Stimulated activated naive B cell treated with anti-CD40 and anti-IgM and Interleukin-4, amounts not matched to agents 10 μg/mL and 1 μg/mL and 100 μg/mL, for 72 hours (primary cell): ENCODE results near the gene CNTNAP1.
"Not testable (repeated sequence)": the region's sequence is repeated elsewhere in the genome, so short reads cannot be mapped to it uniquely, and the experiment has no call there.

Experiments used
- ATAC-seq, 2 donors: fragments of 150-1000 bp; cut with Tn5 transposase; replicated peaks; 2 replicates each; pipeline ENCODE4 v1.10.0; 2021; ENCODE audit warnings: moderate library complexity in 1 of 2
- DNase-seq: peaks from one replicate; pipeline ENCODE4 v3.0.0; 2021
- H3K27ac Mint-ChIP-seq: one replicate; pipeline ENCODE4 v1.8.0; 2022; ENCODE audit warnings: mild to moderate bottlenecking, mixed read lengths
- H3K27me3 Mint-ChIP-seq, 2 donors: one replicate each; pipeline ENCODE4 v1.8.0; 2022; ENCODE audit warnings: mixed read lengths in 2 of 2
- H3K36me3 Mint-ChIP-seq, 2 donors: one replicate each; pipeline ENCODE4 v1.8.0; 2022; ENCODE audit warnings: mixed read lengths in 2 of 2, mild to moderate bottlenecking in 1 of 2
- H3K4me1 Mint-ChIP-seq, 2 donors: one replicate each; pipeline ENCODE4 v1.8.0; 2022; ENCODE audit warnings: mixed read lengths in 2 of 2, mild to moderate bottlenecking in 1 of 2
- H3K4me3 Mint-ChIP-seq, 2 donors: one replicate each; pipeline ENCODE4 v1.8.0; 2022; ENCODE audit warnings: mild to moderate bottlenecking in 2 of 2, mixed read lengths in 2 of 2, moderate library complexity in 1 of 2
- H3K9me3 Mint-ChIP-seq, 2 donors: one replicate each; pipeline ENCODE4 v1.8.0; 2022; ENCODE audit warnings: mixed read lengths in 2 of 2, mild to moderate bottlenecking in 1 of 2

The CNTNAP1 gene

DNA sequence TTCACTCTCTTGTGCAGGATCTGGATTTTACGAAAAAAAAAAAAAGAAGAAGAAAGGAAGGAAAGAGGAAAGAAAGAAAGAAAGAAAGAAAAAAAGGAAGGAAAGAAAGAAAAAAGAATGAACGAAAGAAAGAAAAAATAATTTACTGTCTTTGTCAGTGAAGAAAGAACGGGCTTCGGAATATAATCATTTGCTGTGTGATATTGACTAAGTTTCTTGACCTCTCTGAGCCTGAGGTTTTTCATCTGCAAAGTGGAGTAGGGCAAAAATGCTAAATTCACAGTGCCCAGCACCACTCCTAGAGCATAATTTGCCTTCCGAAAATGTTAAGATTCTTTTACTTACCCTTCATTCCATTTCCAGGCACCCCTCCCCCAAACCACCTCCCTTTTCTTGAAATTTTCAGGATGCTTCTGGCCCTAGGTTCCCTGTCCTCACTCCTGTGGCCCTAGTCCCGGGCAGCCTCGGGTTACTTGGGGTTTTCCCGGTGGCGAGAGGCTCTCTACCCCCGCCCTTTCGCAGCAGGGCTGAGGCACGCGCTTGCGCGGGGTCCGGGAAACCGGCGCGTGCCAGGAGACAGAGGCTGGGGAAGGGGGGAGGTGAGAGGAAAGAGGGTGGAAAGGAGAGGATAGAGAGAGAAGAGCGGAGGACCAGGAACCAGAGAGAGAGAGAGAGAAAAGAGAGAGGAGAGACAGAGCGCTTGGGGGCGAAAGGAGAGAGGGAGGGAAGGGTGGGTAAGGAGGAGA, at the start of gene CNTNAP1:
TSS of gene CNTNAP1 (plus strand) at position 556 of the 746 bp plus-strand sequence. CDS start 299 bp downstream, outside the sequence.
- peak within 1 kb of the TSS; percentile 69 for H3K27ac Mint-ChIP-seq
- no peak for ATAC-seq
- H3K27me3 Mint-ChIP-seq = peaks cover 34 to 48% of the 10 kb centered on the region in 2 donors
- DNase-seq = no peak
- peak within 1 kb of the TSS; percentile 82 to 94 for H3K4me3 Mint-ChIP-seq
- H3K4me1 Mint-ChIP-seq = peaks cover 42 to 67% of the 10 kb centered on the region in 2 donors
- peaks cover 4 to 17% of the 10 kb centered on the region in 2 donors for H3K36me3 Mint-ChIP-seq
- peaks cover 0 to 2% of the 10 kb centered on the region in 2 donors for H3K9me3 Mint-ChIP-seq

GRCh38 chr17:42632949-42633444, 49.3 kb upstream of the CNTNAP1 start:
- Mint-ChIP-seq H3K4me1 (no peaks in the 10 kb centered on the region), H3K9me3 (no peaks in the 10 kb centered on the region), H3K27me3 (peaks cover 0 to 4% of the 10 kb centered on the region in 2 donors), H3K4me3 (no peak overlapping the region), H3K27ac (no peak overlapping the region), H3K36me3 (no peaks in the 10 kb centered on the region)
- no peak for DNase-seq
- no peak for ATAC-seq

DNA sequence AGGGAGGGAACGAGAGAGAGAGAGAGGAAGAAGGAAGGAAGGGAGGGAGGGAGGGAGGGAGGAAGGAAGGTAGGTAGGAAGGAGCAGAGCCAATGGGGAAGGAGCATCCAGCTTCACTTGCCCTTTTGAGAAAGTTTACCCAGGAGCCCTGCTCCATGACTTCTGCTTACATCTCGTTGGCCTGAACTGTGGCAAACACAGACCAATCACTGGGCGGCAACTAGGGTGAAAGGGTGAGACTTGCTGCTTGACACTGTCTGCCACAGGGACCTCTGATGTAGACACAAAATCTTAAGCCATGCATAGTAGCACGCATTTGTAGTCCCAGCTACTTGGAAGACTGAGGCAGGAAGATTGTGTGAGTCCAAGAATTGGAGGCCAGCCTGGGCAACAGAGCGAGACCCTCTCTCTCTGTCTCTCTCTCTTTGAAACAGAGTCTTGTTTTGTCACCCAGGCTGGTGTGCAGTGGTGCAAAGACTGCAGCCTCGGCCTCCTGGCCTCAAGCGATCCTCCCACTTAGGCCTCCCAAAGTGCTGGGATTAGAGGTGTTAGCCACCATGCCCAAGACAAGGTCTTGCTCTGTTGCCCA, 42.7 kb upstream of the CNTNAP1 start:
- DNase-seq (no peak), ATAC-seq (no peak)
- Mint-ChIP-seq H3K27ac (no peak overlapping the region), H3K9me3 (no peaks in the 10 kb centered on the region), H3K36me3 (no peaks in the 10 kb centered on the region), H3K4me3 (no peak overlapping the region), H3K27me3 (peaks cover 13 to 16% of the 10 kb centered on the region in 2 donors), H3K4me1 (no peaks in the 10 kb centered on the region)

DNA sequence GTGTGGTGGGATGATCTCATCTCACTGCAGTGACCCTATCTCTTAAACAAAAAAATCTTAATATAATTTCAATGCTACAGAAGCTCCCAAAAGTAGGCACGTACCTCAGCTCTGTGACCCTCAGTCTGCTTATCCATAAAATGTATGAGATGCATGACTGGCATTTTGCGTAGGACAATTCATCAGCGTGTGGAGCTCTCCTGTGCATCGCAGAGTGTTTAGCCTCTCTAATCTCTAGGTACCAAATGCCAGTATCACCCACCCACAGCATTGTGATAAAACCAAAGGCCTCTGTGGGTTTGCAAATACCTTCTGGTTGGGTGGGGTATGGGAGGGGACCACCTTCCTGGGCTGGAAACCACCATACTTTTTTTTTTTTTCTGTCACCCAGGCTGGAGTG, 42.2 kb upstream of the CNTNAP1 start:
- Mint-ChIP-seq H3K4me1 (no peaks in the 10 kb centered on the region), H3K36me3 (no peaks in the 10 kb centered on the region), H3K27ac (no peak overlapping the region), H3K9me3 (no peaks in the 10 kb centered on the region), H3K4me3 (no peak overlapping the region), H3K27me3 (peaks cover 14 to 17% of the 10 kb centered on the region in 2 donors)
- DNase-seq (no peak), ATAC-seq (no peak)

DNA sequence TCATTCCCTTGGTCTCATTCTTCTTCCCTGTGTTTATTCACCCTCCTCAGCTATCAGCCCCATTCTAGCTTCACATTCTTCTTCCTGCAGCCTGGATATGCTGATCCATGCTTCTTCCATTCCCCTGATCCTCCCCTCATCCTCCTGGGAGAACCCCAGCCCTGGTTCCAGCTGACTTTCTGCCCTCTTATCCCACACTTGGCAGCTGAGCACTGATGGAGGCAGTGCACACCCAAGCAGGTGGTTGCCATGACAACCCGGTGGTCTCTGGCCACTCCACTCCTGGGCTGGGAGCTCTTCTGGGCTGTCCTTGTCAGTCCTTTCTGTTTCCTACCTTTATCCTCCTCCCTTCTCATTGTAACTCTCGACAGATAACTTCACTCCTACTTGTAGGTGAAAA, 40.0 kb upstream of the CNTNAP1 start:
- Mint-ChIP-seq H3K27ac (no peak overlapping the region), H3K27me3 (peaks cover 18 to 26% of the 10 kb centered on the region in 2 donors), H3K4me3 (no peak overlapping the region), H3K9me3 (no peaks in the 10 kb centered on the region), H3K36me3 (no peaks in the 10 kb centered on the region), H3K4me1 (no peaks in the 10 kb centered on the region)
- no peak for ATAC-seq
- no peak for DNase-seq

- H3K27me3 Mint-ChIP-seq = peaks cover 30 to 54% of the 10 kb centered on the region in 2 donors
- no peaks in the 10 kb centered on the region for H3K36me3 Mint-ChIP-seq
- H3K9me3 Mint-ChIP-seq = peaks cover 0 to 1% of the 10 kb centered on the region in 2 donors
- DNase-seq (peak; percentile 21), ATAC-seq (peak; percentile 76 to 88)
- peaks cover 9% of the 10 kb centered on the region in 2 donors for H3K4me1 Mint-ChIP-seq
- H3K4me3 Mint-ChIP-seq = no peak overlapping the region
- no peak overlapping the region for H3K27ac Mint-ChIP-seq
Observed at GRCh38 chr17:42647778-42648177, 34.6 kb upstream of the CNTNAP1 start.

- Mint-ChIP-seq H3K27ac (no peak overlapping the region), H3K4me3 (no peak overlapping the region), H3K36me3 (no peaks in the 10 kb centered on the region), H3K9me3 (peaks cover 0 to 1% of the 10 kb centered on the region in 2 donors), H3K27me3 (peaks cover 41 to 74% of the 10 kb centered on the region in 2 donors), H3K4me1 (peaks cover 25 to 40% of the 10 kb centered on the region in 2 donors)
- ATAC-seq = no peak
- DNase-seq = no peak
Observed at GRCh38 chr17:42651392-42651791, 30.9 kb upstream of the CNTNAP1 start.

DNA sequence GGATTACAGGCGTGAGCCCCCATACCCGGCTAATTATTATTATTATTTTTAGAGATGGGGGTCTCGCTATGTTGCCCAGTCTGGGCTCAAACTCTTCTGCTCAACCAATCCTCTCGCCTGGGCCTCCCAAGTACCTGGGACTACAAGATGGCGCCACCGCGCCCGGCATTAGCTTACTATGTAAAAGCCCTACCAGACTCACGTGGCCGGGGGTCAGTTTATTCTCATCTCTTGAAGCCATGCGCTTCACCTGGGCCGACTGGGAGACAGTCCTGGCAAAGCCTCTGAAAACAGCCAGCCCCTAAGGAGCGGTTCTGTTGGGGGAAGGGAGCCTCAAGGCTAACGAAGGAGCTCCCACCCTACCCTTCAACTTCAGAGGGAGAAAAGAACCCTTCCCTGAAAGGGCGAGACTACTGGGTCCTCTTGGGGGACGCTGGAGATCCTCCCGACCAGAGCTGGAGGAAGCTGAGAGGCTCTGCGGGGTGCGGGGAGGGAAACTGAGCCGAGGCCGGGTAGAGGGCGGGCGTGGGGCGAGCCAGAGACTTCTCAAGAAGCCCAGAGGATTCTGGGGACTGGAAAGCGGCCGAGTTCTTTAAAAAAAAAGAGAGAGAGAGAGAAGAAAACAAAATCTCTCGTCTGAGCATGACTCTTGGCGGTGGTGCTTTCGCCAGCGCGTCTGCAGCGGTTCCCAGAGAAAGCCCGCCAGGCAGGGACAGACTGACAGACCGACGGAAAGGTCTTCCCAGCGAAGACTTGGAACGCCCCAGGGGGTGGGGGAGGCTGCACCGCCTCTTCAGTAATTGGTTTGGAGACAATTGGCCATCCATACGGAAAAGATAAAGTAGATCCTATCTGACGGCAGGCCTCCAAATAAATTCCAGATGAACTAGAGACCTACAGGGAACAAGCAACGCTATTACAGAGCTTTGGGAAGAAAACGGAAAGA, 28.9 kb upstream of the CNTNAP1 start:
- Mint-ChIP-seq H3K9me3 (peaks cover 1 to 5% of the 10 kb centered on the region in 2 donors), H3K27ac (peak overlapping the region; percentile 9), H3K4me3 (peak overlapping the region; percentile 61 to 74), H3K27me3 (peaks cover 38 to 70% of the 10 kb centered on the region in 2 donors), H3K36me3 (no peaks in the 10 kb centered on the region), H3K4me1 (peaks cover 23 to 45% of the 10 kb centered on the region in 2 donors)
- ATAC-seq (no peak), DNase-seq (no peak)

DNA sequence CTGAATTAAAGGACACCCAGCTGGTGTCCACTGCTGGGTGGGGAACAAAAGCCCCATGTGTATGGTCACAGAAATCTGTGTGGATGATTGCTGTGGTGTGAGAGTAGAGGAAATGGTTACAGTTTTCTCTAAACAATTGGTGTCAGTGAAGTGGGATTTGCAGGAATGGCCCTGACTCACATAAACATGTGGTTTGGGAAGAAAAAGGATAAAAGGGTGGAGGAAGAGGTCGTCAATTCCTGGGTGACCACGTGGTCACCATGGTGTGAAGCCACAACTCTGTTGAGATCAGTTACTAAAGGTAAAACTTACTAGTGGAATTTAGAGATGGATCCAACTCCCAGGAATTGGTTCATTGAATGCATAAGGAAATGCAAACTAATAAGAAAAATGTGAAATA, 26.8 kb upstream of the CNTNAP1 start:
- no peak for ATAC-seq
- Mint-ChIP-seq H3K4me3 (no peak overlapping the region), H3K27ac (no peak overlapping the region), H3K9me3 (peaks cover 0 to 5% of the 10 kb centered on the region in 2 donors), H3K4me1 (peaks cover 26 to 62% of the 10 kb centered on the region in 2 donors), H3K27me3 (peaks cover 37 to 51% of the 10 kb centered on the region in 2 donors), H3K36me3 (peaks cover 2 to 3% of the 10 kb centered on the region in 2 donors)
- DNase-seq = no peak

- peaks cover 0 to 5% of the 10 kb centered on the region in 2 donors for H3K9me3 Mint-ChIP-seq
- H3K4me3 Mint-ChIP-seq = peak overlapping the region; percentile 38 to 92
- peaks cover 26 to 62% of the 10 kb centered on the region in 2 donors for H3K4me1 Mint-ChIP-seq
- peaks cover 28 to 37% of the 10 kb centered on the region in 2 donors for H3K27me3 Mint-ChIP-seq
- H3K36me3 Mint-ChIP-seq = peaks cover 2 to 15% of the 10 kb centered on the region in 2 donors
- DNase-seq = no peak
- ATAC-seq = no peak
- H3K27ac Mint-ChIP-seq = peak overlapping the region; percentile 77
Observed at GRCh38 chr17:42657824-42658588, 24.3 kb upstream of the CNTNAP1 start.

GRCh38 chr17:42659079-42659931, 23.0 kb upstream of the CNTNAP1 start, which contains the start of gene TUBG2:
Gene TUBG2, plus strand, starts transcription at chr17:42659284. Its CDS starts 220 bp downstream, at chr17:42659504.
- peak; percentile 58 to 68 for ATAC-seq
- Mint-ChIP-seq H3K9me3 (peaks cover 0 to 5% of the 10 kb centered on the region in 2 donors), H3K27me3 (peaks cover 16 to 24% of the 10 kb centered on the region in 2 donors), H3K4me3 (peak within 1 kb of the TSS; percentile 90 to 92), H3K36me3 (peaks cover 2 to 17% of the 10 kb centered on the region in 2 donors), H3K4me1 (peaks cover 22 to 50% of the 10 kb centered on the region in 2 donors), H3K27ac (peak within 1 kb of the TSS; percentile 88)
- DNase-seq = peak; percentile 72

DNA sequence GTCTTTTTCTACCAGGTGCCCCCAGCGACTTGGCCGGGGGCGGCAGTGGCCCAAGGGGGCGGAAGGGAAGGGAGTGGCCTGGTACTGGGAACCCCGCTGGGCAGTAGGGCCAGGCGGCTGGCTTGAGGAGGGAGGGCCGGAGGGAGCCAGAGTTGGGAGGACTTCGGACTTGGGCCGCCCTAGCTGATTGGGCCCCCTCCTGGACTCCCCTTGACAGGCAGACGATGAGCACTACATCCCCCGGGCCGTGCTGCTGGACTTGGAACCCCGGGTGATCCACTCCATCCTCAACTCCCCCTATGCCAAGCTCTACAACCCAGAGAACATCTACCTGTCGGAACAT, 22.4 kb upstream of the CNTNAP1 start:
- peaks cover 10 to 18% of the 10 kb centered on the region in 2 donors for H3K27me3 Mint-ChIP-seq
- not testable (repeated sequence) for H3K9me3 Mint-ChIP-seq, DNase-seq, ATAC-seq, H3K27ac Mint-ChIP-seq
- peaks cover 19 to 44% of the 10 kb centered on the region in 2 donors for H3K4me1 Mint-ChIP-seq
- H3K36me3 Mint-ChIP-seq = peaks cover 2 to 19% of the 10 kb centered on the region in 2 donors
- peak overlapping the region; percentile 90 to 92 for H3K4me3 Mint-ChIP-seq
